ENCODE data around the gene MIS18BP1.
A peak's percentile ranks its signal among the peaks of the same experiment; 100 is the strongest.

MIS18BP1 gene

DNA sequence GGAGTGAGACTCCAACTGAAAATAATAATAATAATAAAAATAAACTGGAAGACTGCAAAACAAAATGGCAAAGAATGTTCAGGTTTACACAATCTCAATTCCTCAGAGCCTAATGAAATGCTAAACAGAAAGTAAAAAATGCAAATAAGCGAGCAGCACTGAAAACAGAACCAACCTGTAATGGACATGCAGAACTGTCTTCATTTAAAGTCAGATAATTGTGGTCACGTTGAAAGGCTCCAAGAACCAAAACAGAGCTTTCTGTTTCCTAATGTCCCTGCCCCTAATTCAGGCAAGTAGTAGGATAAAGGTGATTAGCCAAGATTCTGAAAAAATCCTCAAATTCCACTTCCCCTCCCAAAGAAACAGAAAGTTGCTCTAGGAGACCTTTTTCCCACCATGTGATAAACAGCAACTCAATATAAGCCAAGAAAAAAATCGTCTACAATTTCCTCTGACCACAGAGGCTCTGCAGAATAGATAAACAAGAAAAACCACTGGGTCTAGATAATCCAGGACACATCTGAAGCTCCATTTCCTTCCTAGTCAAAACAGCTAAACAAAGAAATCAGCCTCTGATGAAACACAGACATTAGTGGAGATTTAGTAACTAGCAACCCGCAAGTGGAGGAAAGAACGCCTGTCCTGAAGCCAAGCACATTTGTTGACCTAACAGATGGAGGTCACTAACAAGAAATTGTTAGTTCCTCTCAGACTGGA is 3.0 kb downstream of the MIS18BP1 start:
- ChIA-PET CTCF (interaction anchor here (0.6 kb wide), 1 partner anchor 9 kb away, joined by 4 read pairs; no protein-coding TSS in a partner anchor), POLR2A (interaction anchor here (1.1 kb wide), 1 partner anchor 288 kb away, joined by 3 read pairs; the partner anchor contains the start of genes KLHL28 and TOGARAM1)
- DNase-seq (ENCODE audit: extremely low spot score) = no peak
- TF ChIP-seq FOXM1 (IDR thresholded peaks at IDR 0.05; ENCODE audit: borderline replicate concordance) (no peak), FOXK2 (IDR thresholded peaks at IDR 0.05) (no peak), HDGF (IDR thresholded peaks at IDR 0.05; ENCODE audit: borderline replicate concordance) (no peak), LEF1 (IDR thresholded peaks at IDR 0.05; ENCODE audit: borderline replicate concordance) (no peak), SP1 (IDR thresholded peaks at IDR 0.05) (no peak), ARNT (IDR thresholded peaks at IDR 0.05) (no peak), FOXA1 (IDR thresholded peaks at IDR 0.05) (no peak), NFRKB (IDR thresholded peaks at IDR 0.05) (no peak), TARDBP (IDR thresholded peaks at IDR 0.05) (no peak), ZNF384 (IDR thresholded peaks at IDR 0.05) (no peak), L3MBTL2 (conservative IDR thresholded peaks at IDR 0.05) (no peak), ELF4 (IDR thresholded peaks at IDR 0.05) (no peak)
- TF ChIP-seq, protein P1, sequence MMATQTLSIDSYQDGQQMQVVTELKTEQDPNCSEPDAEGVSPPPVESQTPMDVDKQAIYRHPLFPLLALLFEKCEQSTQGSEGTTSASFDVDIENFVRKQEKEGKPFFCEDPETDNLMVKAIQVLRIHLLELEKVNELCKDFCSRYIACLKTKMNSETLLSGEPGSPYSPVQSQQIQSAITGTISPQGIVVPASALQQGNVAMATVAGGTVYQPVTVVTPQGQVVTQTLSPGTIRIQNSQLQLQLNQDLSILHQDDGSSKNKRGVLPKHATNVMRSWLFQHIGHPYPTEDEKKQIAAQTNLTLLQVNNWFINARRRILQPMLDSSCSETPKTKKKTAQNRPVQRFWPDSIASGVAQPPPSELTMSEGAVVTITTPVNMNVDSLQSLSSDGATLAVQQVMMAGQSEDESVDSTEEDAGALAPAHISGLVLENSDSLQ (IDR thresholded peaks at IDR 0.05) = no peak

DNA sequence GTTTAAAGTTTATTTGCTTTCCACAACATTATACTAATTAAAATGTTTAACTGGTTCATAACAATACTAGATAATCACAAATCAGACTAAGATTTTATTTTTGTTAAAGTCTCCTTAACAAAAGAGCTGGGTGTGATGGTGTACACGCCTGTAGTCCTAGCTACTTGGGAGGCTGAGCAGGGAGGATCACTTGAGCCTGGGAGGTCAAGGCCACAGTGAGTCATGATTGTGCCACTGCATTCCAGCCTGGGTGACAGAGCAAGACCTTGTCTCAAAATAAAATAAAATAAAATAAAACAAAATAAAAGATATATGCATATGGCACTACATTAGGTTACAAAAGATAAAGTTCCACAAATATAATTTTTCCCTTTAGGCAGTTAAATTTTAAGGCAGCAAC is 5.6 kb downstream of the MIS18BP1 start:
- TF ChIP-seq SUZ12 (IDR thresholded peaks at IDR 0.05) = no peak
- no peak for TF ChIP-seq BHLHE40 (IDR thresholded peaks at IDR 0.05; ENCODE audit: borderline replicate concordance)
- no peak for TF ChIP-seq LEF1 (IDR thresholded peaks at IDR 0.05; ENCODE audit: borderline replicate concordance)
- TF ChIP-seq ELF4 (IDR thresholded peaks at IDR 0.05) = no peak
- TF ChIP-seq NFRKB (IDR thresholded peaks at IDR 0.05) = no peak
- no peak for TF ChIP-seq FOXK2 (IDR thresholded peaks at IDR 0.05)
- TF ChIP-seq FOXM1 (IDR thresholded peaks at IDR 0.05; ENCODE audit: borderline replicate concordance) = no peak
- CTCF ChIA-PET = no interaction called here
- DNase-seq (ENCODE audit: extremely low spot score) = no peak
- POLR2A ChIA-PET = no interaction called here

DNA sequence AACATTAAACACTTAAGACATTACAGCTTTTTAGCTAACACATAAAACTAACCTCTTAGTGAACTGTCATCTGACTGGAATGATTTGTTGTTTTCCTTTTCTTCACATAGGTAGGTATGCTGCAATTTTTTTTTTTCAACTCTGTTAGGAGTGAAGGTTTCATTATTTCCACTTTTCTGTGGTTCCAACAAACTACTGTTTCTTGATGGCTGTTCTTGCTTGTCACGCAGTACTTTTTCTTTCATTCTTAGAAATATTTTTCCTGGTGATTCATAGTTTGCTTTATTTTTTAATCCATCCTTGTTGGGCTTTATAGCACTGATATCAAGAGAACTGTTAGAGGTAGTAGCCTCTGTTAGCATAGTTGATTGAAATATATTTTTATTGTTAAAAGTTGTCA is 6.3 kb downstream of the MIS18BP1 start:
- CTCF ChIA-PET = interaction anchor here (0.7 kb wide), 1 partner anchor 205 kb away, joined by 4 read pairs; no protein-coding TSS in a partner anchor
- no peak for DNase-seq (ENCODE audit: extremely low spot score)
- POLR2A ChIA-PET = no interaction called here
- no peak for TF ChIP-seq ELF4 (IDR thresholded peaks at IDR 0.05)
- no peak for TF ChIP-seq LEF1 (IDR thresholded peaks at IDR 0.05; ENCODE audit: borderline replicate concordance)
- TF ChIP-seq, protein P1 (IDR thresholded peaks at IDR 0.05) = peak; percentile 44
- no peak for TF ChIP-seq FOXK2 (IDR thresholded peaks at IDR 0.05)
- TF ChIP-seq FOXM1 (IDR thresholded peaks at IDR 0.05; ENCODE audit: borderline replicate concordance) = no peak

DNA sequence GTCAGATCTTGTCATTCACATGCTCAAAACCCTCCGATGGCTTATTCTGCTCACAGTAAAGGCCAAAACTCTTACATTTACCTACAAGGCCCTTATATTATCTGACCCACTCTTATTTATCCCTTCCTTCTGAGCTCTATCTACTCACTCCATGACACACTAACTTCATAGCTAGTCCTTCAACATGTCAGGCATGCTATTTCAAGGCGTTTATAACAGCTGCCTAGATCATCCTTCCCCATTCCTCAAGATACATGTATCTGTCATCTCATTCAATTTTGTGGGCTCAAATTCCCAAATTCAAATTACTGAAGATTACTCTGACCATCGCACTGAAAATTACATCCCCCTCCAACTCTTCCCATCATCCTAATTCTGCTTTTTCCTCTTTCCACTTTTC is 6.9 kb downstream of the MIS18BP1 start:
- DNase-seq (ENCODE audit: extremely low spot score) = no peak
- ChIA-PET POLR2A (no interaction called here), CTCF (interaction anchor here (0.7 kb wide), 1 partner anchor 205 kb away, joined by 4 read pairs; no protein-coding TSS in a partner anchor)
- no peak for TF ChIP-seq FOXK2 (IDR thresholded peaks at IDR 0.05)

DNA sequence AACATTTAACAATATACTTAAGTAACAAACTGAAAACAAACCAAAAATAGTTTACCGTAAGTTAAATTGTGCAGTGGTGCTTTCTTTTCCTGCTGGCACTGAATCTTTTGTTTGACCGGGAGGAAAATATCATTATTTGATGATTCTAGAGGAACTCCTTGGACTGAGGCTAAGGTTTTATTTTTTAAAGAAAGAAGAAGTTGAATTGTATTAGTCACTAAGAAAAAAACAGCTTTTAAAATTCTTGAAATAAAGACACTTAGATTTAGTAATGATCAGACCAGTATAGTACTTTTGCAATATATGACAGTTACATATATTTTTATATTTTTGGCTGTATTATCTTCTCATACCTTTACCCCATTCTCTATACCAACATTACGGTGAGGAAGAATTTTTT is 10.3 kb downstream of the MIS18BP1 start:
- CTCF ChIA-PET = interaction anchor here (1.1 kb wide), 1 partner anchor 26 kb away, joined by 6 read pairs; no protein-coding TSS in a partner anchor
- POLR2A ChIA-PET = interaction anchor here (1.2 kb wide), 1 partner anchor 11 kb away, joined by 3 read pairs; the partner anchor contains the start of gene MIS18BP1
- TF ChIP-seq L3MBTL2 (conservative IDR thresholded peaks at IDR 0.05) (no peak), FOXM1 (IDR thresholded peaks at IDR 0.05; ENCODE audit: borderline replicate concordance) (no peak), BHLHE40 (IDR thresholded peaks at IDR 0.05; ENCODE audit: borderline replicate concordance) (no peak)
- no peak for DNase-seq (ENCODE audit: extremely low spot score)

DNA sequence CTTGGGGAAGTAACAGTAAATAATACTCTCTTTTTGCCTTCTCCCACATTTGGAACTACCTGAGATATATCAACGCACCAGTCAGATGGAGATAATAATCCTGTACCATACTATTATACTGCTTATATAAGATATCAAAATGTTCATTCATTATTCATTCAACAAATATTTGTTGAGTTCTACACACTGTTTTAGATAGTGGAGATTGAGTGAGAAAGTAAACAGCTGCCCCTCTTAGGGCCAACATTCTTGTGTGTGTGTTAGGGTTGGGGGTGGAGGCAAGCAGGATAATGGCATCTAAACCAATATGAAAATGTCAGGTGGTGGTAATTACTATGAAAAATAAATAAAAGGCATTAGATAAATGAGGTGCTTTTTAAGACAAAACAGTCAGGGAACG is 14.0 kb downstream of the MIS18BP1 start:
- POLR2A ChIA-PET = no interaction called here
- TF ChIP-seq FOXK2 (IDR thresholded peaks at IDR 0.05) (no peak), BHLHE40 (IDR thresholded peaks at IDR 0.05; ENCODE audit: borderline replicate concordance) (no peak), L3MBTL2 (conservative IDR thresholded peaks at IDR 0.05) (no peak), TARDBP (IDR thresholded peaks at IDR 0.05) (no peak), CTBP1 (IDR thresholded peaks at IDR 0.05; ENCODE audit: borderline replicate concordance) (no peak), FOXM1 (IDR thresholded peaks at IDR 0.05; ENCODE audit: borderline replicate concordance) (no peak), LEF1 (IDR thresholded peaks at IDR 0.05; ENCODE audit: borderline replicate concordance) (no peak), HDGF (IDR thresholded peaks at IDR 0.05; ENCODE audit: borderline replicate concordance) (no peak), NFRKB (IDR thresholded peaks at IDR 0.05) (no peak)
- TF ChIP-seq, protein P1 (IDR thresholded peaks at IDR 0.05) = no peak
- CTCF ChIA-PET = no interaction called here
- no peak for DNase-seq (ENCODE audit: extremely low spot score)

DNA sequence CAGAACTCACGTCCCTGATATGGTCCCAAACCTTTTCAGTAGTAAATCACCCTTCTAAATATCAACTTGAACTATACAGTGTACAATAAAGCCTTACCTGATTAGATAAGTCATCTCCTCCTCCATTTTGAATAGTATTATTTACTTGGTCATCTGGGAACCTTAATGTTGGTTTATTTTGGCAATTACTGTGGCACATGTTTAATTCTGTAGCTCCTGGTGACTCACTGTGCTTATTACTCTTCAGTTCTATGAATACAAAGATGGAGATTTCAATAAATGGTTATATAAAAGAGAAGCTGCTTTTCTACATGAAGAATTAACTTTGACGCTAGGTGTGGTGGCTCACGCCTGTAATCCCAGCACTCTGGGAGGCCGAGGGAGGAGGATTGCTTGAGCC is 25.4 kb downstream of the MIS18BP1 start:
- CTCF ChIA-PET = no interaction called here
- no peak for TF ChIP-seq NFRKB (IDR thresholded peaks at IDR 0.05)
- no peak for TF ChIP-seq TARDBP (IDR thresholded peaks at IDR 0.05)
- TF ChIP-seq HDGF (IDR thresholded peaks at IDR 0.05; ENCODE audit: borderline replicate concordance) = no peak
- no peak for TF ChIP-seq CTBP1 (IDR thresholded peaks at IDR 0.05; ENCODE audit: borderline replicate concordance)
- no peak for TF ChIP-seq ARNT (IDR thresholded peaks at IDR 0.05)
- TF ChIP-seq BHLHE40 (IDR thresholded peaks at IDR 0.05; ENCODE audit: borderline replicate concordance) = no peak
- TF ChIP-seq, protein P1 (IDR thresholded peaks at IDR 0.05) = no peak
- no peak for TF ChIP-seq L3MBTL2 (conservative IDR thresholded peaks at IDR 0.05)
- TF ChIP-seq LEF1 (IDR thresholded peaks at IDR 0.05; ENCODE audit: borderline replicate concordance) = no peak

More for the DNA sequence above, 25.4 kb downstream of the MIS18BP1 start:
- POLR2A ChIA-PET = no interaction called here
- DNase-seq (ENCODE audit: extremely low spot score) = no peak
